Measurements from ENCODE around the gene APOL1.

- TF ChIP-seq CREB1 (IDR thresholded peaks at IDR 0.05) (no peak), CREB1 (CRISPR knock-in tag; IDR thresholded peaks at IDR 0.05) (no peak), CBX2 (IDR thresholded peaks at IDR 0.05; ENCODE audit: insufficient read depth, low read length, poor library complexity, severe bottlenecking) (no peak), BCL6 (CRISPR knock-in tag; IDR thresholded peaks at IDR 0.05) (no peak), TAF15 (IDR thresholded peaks at IDR 0.05; ENCODE audit: low read depth, low read length) (no peak), CTCF (IDR thresholded peaks at IDR 0.05 in 2 of 3, conservative IDR thresholded peaks at IDR 0.05 in 1 of 3; ENCODE audit: insufficient read depth in 2 of 3, low read depth in 1 of 3, low read length in 3 of 3) (no peak)
These were observed 40.8 kb downstream of the APOL1 start for GRCh38 chr22:36293606-36294292.

Measured in K562 (cell line).